GM23338 (cell line): Measurements from ENCODE around the gene SERTAD3.

ENCODE experiments used
- CREB1 ChIP-seq: fragments of 250-450 bp; sonication (Bioruptor Pico); IDR thresholded peaks from 2 replicates; pipeline ENCODE4 v1.5.0; 2020; ENCODE audit warnings: low read depth, mild to moderate bottlenecking, moderate library complexity
- CTCF ChIP-seq, 2 experiments: fragments of 200-600 bp in 1 of 2; sonication (generic) in 1 of 2; conservative IDR thresholded peaks; 2 replicates each; pipeline versions ENCODE4 v1.5.1 to v1.6.1; 2016 to 2017; ENCODE audit warnings: antibody characterized with exemption in 2 of 2, low read depth in 2 of 2, mild to moderate bottlenecking in 2 of 2, moderate library complexity in 1 of 2
- ETS1 ChIP-seq: IDR thresholded peaks from 2 replicates; pipeline ENCODE4 v1.6.1; 2016; ENCODE audit warnings: antibody characterized with exemption
- EZH2 ChIP-seq: fragments of 200-600 bp; sonication (generic); IDR thresholded peaks from one replicate; pipeline ENCODE4 v1.8.0; 2017; ENCODE audit warnings: antibody characterized with exemption, mild to moderate bottlenecking, low read depth; ENCODE audit not compliant: unreplicated experiment
- EZH2phosphoT487 ChIP-seq: fragments of 200-600 bp; sonication (generic); IDR thresholded peaks from one replicate; pipeline ENCODE4 v1.8.1; 2018; ENCODE audit warnings: antibody characterized with exemption; ENCODE audit not compliant: unreplicated experiment
- JUNB ChIP-seq: IDR thresholded peaks from one replicate; pipeline ENCODE4 v1.6.1; 2016; ENCODE audit warnings: antibody characterized with exemption; ENCODE audit not compliant: unreplicated experiment
- NANOG ChIP-seq: IDR thresholded peaks from 2 replicates; pipeline ENCODE4 v1.6.1; 2016; ENCODE audit warnings: antibody characterized with exemption, borderline replicate concordance
- POLR2AphosphoS5 ChIP-seq: IDR thresholded peaks from 2 replicates; pipeline ENCODE4 v1.6.1; 2016; ENCODE audit warnings: antibody characterized with exemption, low read depth
- REST ChIP-seq: IDR thresholded peaks from one replicate; pipeline ENCODE4 v1.6.1; 2018; ENCODE audit warnings: antibody characterized with exemption; ENCODE audit not compliant: unreplicated experiment
- STAT1 ChIP-seq: IDR thresholded peaks from one replicate; pipeline ENCODE4 v1.6.1; 2016; ENCODE audit warnings: antibody characterized with exemption; ENCODE audit not compliant: unreplicated experiment
- ZNF114 ChIP-seq: fragments of 250-450 bp; sonication (Bioruptor Pico); IDR thresholded peaks from 2 replicates; pipeline ENCODE4 v1.5.0; 2020; ENCODE audit warnings: mild to moderate bottlenecking, moderate library complexity
- ZNF331 ChIP-seq: fragments of 250-450 bp; sonication (Bioruptor Pico); IDR thresholded peaks from 2 replicates; pipeline ENCODE4 v1.5.0; 2020; ENCODE audit warnings: low read depth, mild to moderate bottlenecking, moderate library complexity
- ZNF462 ChIP-seq: fragments of 250-450 bp; sonication (Bioruptor Pico); IDR thresholded peaks from 2 replicates; pipeline ENCODE4 v1.5.0; 2020; ENCODE audit warnings: mild to moderate bottlenecking, moderate library complexity

- TF ChIP-seq CTCF (conservative IDR thresholded peaks at IDR 0.05; ENCODE audit: low read depth in 2 of 2) (no peak), REST (no peak), POLR2AphosphoS5 (no peak), EZH2 (no peak), CREB1 (CRISPR knock-in tag) (no peak), JUNB (no peak), ZNF114 (no peak), ZNF331 (CRISPR knock-in tag) (no peak), EZH2phosphoT487 (no peak), ETS1 (no peak), NANOG (no peak), STAT1 (no peak), ZNF462 (CRISPR knock-in tag) (no peak)
These were observed 46.6 kb downstream of the SERTAD3 start for GRCh38 chr19:40397568-40397906.
